Endothelial cell (in vitro differentiated cells): ENCODE results near the gene MYO15B. TPM values are rescaled to one million over a fixed set of nuclear protein-coding genes. Genes with fewer than 3 reads are reported as not detected.

Source experiments
- DNase-seq: peaks from one replicate; pipeline ENCODE4 v3.0.0; 2021; ENCODE audit warnings: low spot score
- H3K27ac Mint-ChIP-seq: one replicate; pipeline ENCODE4 v1.8.0; 2021; ENCODE audit warnings: mixed read lengths, inconsistent platforms; ENCODE audit not compliant: unreplicated experiment
- H3K27me3 Mint-ChIP-seq: one replicate; pipeline ENCODE4 v1.8.0; 2021; ENCODE audit warnings: mild to moderate bottlenecking, moderate library complexity, mixed read lengths, inconsistent platforms; ENCODE audit not compliant: unreplicated experiment
- H3K36me3 Mint-ChIP-seq: one replicate; pipeline ENCODE4 v1.8.0; 2021; ENCODE audit warnings: mild to moderate bottlenecking, low read depth, mixed read lengths, inconsistent platforms; ENCODE audit not compliant: unreplicated experiment
- H3K4me1 Mint-ChIP-seq: one replicate; pipeline ENCODE4 v1.8.0; 2021; ENCODE audit warnings: mild to moderate bottlenecking, mixed read lengths, inconsistent platforms; ENCODE audit not compliant: unreplicated experiment
- H3K4me3 Mint-ChIP-seq: one replicate; pipeline ENCODE4 v1.8.0; 2021; ENCODE audit warnings: mild to moderate bottlenecking, mixed read lengths, inconsistent platforms; ENCODE audit not compliant: unreplicated experiment
- H3K9me3 Mint-ChIP-seq: one replicate; pipeline ENCODE4 v1.8.0; 2021; ENCODE audit warnings: mixed read lengths, inconsistent platforms; ENCODE audit not compliant: unreplicated experiment
- total RNA-seq: library from RNA; stranded (reverse); fragmentation: NEBNext Ultra II Directional; extraction: Animal tissue kit (Norgen Biotek cat#: 25700); gene quantifications from one replicate; pipeline ENCODE4 v1.2.1, GENCODE V29; 2021; ENCODE audit not compliant: unreplicated experiment
- TF ChIP-seq, protein P1 (sequence below): fragments of 200-600 bp; sonication (generic); IDR thresholded peaks from one replicate; pipeline ENCODE4 v1.5.0; 2021; ENCODE audit warnings: antibody characterized with exemption; ENCODE audit not compliant: unreplicated experiment

Gene MYO15B
- total RNA-seq, 1 donor from 2014 or later = 224 TPM

GRCh38 chr17:75610103-75610984 is 22.7 kb downstream of the MYO15B start:
- H3K4me1 Mint-ChIP-seq = no peaks in the 10 kb centered on the region
- H3K9me3 Mint-ChIP-seq = no peaks in the 10 kb centered on the region
- no peak for DNase-seq
- H3K27me3 Mint-ChIP-seq = peaks cover 2% of the 10 kb centered on the region
- H3K4me3 Mint-ChIP-seq = no peak overlapping the region
- TF ChIP-seq, protein P1, sequence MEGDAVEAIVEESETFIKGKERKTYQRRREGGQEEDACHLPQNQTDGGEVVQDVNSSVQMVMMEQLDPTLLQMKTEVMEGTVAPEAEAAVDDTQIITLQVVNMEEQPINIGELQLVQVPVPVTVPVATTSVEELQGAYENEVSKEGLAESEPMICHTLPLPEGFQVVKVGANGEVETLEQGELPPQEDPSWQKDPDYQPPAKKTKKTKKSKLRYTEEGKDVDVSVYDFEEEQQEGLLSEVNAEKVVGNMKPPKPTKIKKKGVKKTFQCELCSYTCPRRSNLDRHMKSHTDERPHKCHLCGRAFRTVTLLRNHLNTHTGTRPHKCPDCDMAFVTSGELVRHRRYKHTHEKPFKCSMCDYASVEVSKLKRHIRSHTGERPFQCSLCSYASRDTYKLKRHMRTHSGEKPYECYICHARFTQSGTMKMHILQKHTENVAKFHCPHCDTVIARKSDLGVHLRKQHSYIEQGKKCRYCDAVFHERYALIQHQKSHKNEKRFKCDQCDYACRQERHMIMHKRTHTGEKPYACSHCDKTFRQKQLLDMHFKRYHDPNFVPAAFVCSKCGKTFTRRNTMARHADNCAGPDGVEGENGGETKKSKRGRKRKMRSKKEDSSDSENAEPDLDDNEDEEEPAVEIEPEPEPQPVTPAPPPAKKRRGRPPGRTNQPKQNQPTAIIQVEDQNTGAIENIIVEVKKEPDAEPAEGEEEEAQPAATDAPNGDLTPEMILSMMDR = no peak
- H3K36me3 Mint-ChIP-seq = peaks cover 9% of the 10 kb centered on the region
- no peak overlapping the region for H3K27ac Mint-ChIP-seq

DNA sequence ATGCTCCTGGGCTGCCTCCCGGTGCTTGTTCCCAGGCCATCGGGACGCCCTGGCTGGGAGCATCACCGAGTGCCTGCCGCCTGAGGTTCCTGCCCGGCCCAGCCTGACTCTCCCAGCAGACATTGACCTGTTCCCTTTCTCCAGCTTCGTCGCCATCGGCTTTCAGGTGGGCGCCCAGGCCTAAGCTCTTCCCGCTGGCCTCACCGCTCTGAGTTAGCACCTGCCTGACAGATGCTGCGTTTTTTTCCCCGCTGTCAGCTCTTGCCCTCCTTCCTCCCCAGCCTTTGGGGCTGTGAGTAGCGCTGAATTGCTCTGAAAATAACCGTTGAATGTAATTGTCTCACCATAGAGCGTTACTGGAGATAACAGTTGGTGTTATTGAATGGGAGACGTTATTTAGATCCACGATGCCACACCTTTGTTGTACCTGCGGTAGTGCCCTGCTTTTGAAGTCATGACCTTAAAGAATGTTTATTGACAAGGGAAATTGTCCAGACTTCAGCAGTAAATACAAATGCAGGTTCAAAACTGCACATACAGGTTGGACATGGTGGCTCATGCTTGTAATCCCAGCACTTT is 24.3 kb downstream of the MYO15B start:
- H3K4me1 Mint-ChIP-seq = no peaks in the 10 kb centered on the region
- TF ChIP-seq, protein P1 = no peak
- H3K9me3 Mint-ChIP-seq = no peaks in the 10 kb centered on the region
- H3K27ac Mint-ChIP-seq = peak overlapping the region; percentile 51
- peaks cover under 1% of the 10 kb centered on the region for H3K27me3 Mint-ChIP-seq
- H3K36me3 Mint-ChIP-seq = peaks cover 9% of the 10 kb centered on the region
- DNase-seq = no peak
- H3K4me3 Mint-ChIP-seq = no peak overlapping the region

DNA sequence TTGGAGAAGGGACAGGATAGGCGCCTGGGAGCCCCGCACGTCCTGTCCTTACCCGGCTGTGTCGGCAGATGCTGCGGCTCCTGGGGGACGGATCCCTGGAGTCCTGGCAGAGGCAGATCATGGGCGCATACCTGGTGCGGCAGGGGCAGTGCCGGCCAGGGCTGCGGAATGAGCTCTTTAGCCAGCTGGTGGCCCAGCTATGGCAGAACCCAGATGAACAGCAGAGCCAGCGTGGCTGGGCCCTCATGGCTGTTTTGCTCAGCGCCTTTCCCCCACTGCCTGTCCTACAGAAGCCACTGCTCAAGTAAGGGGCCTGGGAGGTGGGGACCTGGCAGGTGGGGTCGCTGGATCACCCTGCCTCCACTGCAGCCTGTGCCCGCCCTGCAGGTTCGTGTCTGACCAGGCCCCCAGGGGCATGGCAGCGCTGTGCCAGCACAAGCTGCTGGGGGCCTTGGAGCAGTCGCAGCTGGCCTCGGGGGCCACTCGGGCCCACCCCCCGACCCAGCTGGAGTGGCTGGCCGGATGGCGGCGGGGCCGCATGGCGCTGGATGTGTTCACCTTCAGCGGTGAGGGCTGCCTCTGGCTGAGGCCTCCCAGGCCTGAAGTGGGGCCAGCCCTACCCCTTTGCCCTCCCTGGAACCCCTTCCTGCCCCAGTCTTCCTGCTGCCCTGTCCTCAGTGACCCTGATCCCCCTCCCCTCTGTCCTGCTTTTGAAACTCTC is 25.5 kb downstream of the MYO15B start:
- Mint-ChIP-seq H3K4me3 (no peak overlapping the region), H3K4me1 (no peaks in the 10 kb centered on the region), H3K36me3 (peaks cover 12% of the 10 kb centered on the region), H3K27ac (no peak overlapping the region), H3K9me3 (no peaks in the 10 kb centered on the region), H3K27me3 (peaks cover 4% of the 10 kb centered on the region)
- TF ChIP-seq, protein P1 = no peak
- DNase-seq = no peak

DNA sequence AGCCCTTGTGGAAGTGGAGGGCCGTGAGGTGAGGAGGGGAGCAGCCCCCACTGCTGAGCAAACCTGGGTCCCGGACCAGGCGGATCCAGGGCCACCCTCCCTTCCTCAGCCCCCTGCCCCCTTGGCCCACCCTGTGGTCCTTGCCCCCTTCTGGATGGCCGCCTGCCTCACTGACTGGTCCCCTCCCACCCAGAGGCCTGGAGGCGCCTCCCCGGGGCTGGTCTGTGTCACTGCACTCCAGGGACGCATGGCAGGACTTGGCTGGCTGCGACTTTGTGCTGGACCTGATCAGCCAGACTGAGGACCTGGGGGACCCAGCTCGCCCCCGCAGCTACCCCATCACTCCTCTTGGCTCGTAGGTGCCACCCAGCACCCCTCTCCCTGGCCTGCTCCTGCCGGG is 26.4 kb downstream of the MYO15B start:
- Mint-ChIP-seq H3K4me1 (no peaks in the 10 kb centered on the region), H3K27me3 (peaks cover 10% of the 10 kb centered on the region), H3K36me3 (peaks cover 12% of the 10 kb centered on the region), H3K27ac (no peak overlapping the region), H3K9me3 (no peaks in the 10 kb centered on the region), H3K4me3 (no peak overlapping the region)
- TF ChIP-seq, protein P1 = no peak
- no peak for DNase-seq
